ENCODE measurements around the gene IGSF21. TPM values are rescaled to one million over a fixed set of nuclear protein-coding genes. Genes with fewer than 3 reads are reported as not detected.

Gene IGSF21
- total RNA-seq, 2 donors from 2014 or later: 0.37 to 0.40 TPM

- Histone ChIP-seq H3K27me3 (peaks cover 3% of the 10 kb centered on the region), H3K9ac (ENCODE audit: low read depth in 2 of 2, low read length in 2 of 2) (no peak overlapping the region), H3K4me1 (no peaks in the 10 kb centered on the region), H3K36me3 (no peaks in the 10 kb centered on the region), H3K9me3 (no peaks in the 10 kb centered on the region), H3K4me3 (no peak overlapping the region), H3K27ac (no peak overlapping the region)
- DNase-seq: no peak
- intact Hi-C loops (cut with DNase I): no loop called here
- no peak for TF ChIP-seq CTCF (IDR thresholded peaks at IDR 0.05)
These were observed 71.4 kb downstream of the IGSF21 start for GRCh38 chr1:18179009-18179408.

- Histone ChIP-seq H3K36me3 (no peaks in the 10 kb centered on the region), H3K27ac (no peak overlapping the region), H3K9ac (ENCODE audit: low read depth in 2 of 2, low read length in 2 of 2) (no peak overlapping the region), H3K9me3 (no peaks in the 10 kb centered on the region), H3K4me3 (no peak overlapping the region), H3K4me1 (no peaks in the 10 kb centered on the region), H3K27me3 (peaks cover 3% of the 10 kb centered on the region)
- TF ChIP-seq CTCF (IDR thresholded peaks at IDR 0.05): no peak
- DNase-seq: no peak
- intact Hi-C loops (cut with DNase I): no loop called here
These were observed 75.0 kb downstream of the IGSF21 start for GRCh38 chr1:18182398-18183160.

- Histone ChIP-seq H3K4me1 (no peaks in the 10 kb centered on the region), H3K4me3 (no peak overlapping the region), H3K9me3 (no peaks in the 10 kb centered on the region), H3K9ac (ENCODE audit: low read depth in 2 of 2, low read length in 2 of 2) (no peak overlapping the region), H3K27ac (no peak overlapping the region), H3K36me3 (no peaks in the 10 kb centered on the region), H3K27me3 (peaks cover 3% of the 10 kb centered on the region)
- intact Hi-C loops (cut with DNase I): no loop called here
- no peak for DNase-seq
- TF ChIP-seq CTCF (IDR thresholded peaks at IDR 0.05): no peak
These were observed 75.9 kb downstream of the IGSF21 start for GRCh38 chr1:18183533-18183932.

- H3K4me1 ChIP-seq: no peaks in the 10 kb centered on the region
- TF ChIP-seq CTCF (IDR thresholded peaks at IDR 0.05): no peak
- no peak overlapping the region for H3K9ac ChIP-seq (ENCODE audit: low read depth in 2 of 2, low read length in 2 of 2)
- H3K9me3 ChIP-seq: no peaks in the 10 kb centered on the region
- H3K27me3 ChIP-seq: no peaks in the 10 kb centered on the region
- H3K27ac ChIP-seq: no peak overlapping the region
- intact Hi-C loops (cut with DNase I): no loop called here
- no peaks in the 10 kb centered on the region for H3K36me3 ChIP-seq
- no peak overlapping the region for H3K4me3 ChIP-seq
- no peak for DNase-seq
These were observed 79.5 kb downstream of the IGSF21 start for GRCh38 chr1:18187054-18187453.

- TF ChIP-seq CTCF (IDR thresholded peaks at IDR 0.05): no peak
- Histone ChIP-seq H3K36me3 (no peaks in the 10 kb centered on the region), H3K27me3 (no peaks in the 10 kb centered on the region), H3K27ac (no peak overlapping the region), H3K9me3 (no peaks in the 10 kb centered on the region), H3K4me3 (no peak overlapping the region), H3K4me1 (no peaks in the 10 kb centered on the region), H3K9ac (ENCODE audit: low read depth in 2 of 2, low read length in 2 of 2) (no peak overlapping the region)
- intact Hi-C loops (cut with DNase I): no loop called here
- DNase-seq: no peak
These were observed 81.4 kb downstream of the IGSF21 start for GRCh38 chr1:18188820-18189517.
